ENCODE measurements around the gene STRIP2. TPM values are rescaled to one million over a fixed set of nuclear protein-coding genes. Genes with fewer than 3 reads are reported as not detected.

The STRIP2 gene
- total RNA-seq, 1 experiment from 2014 or later, result 9.1 TPM

GRCh38 chr7:129458171-129458570 lies 23.9 kb downstream of the STRIP2 start:
- Histone ChIP-seq H3K27ac (ENCODE audit: low read depth, low read length, poor library complexity, severe bottlenecking) (no peak overlapping the region), H3K27me3 (replicated peaks; ENCODE audit: insufficient read depth, low read depth, low read length, poor library complexity) (no peaks in the 10 kb centered on the region), H3K4me3 (ENCODE audit: low read depth, low read length, poor library complexity, severe bottlenecking) (no peak overlapping the region), H3K4me1 (ENCODE audit: insufficient read depth, low read length, poor library complexity, severe bottlenecking) (no peaks in the 10 kb centered on the region), H3K36me3 (ENCODE audit: insufficient read depth, low read length, poor library complexity, severe bottlenecking) (peaks cover 10% of the 10 kb centered on the region), H3K9me3 (ENCODE audit: low read depth, low read length, poor library complexity, severe bottlenecking) (no peaks in the 10 kb centered on the region)
- TF ChIP-seq EZH2 (IDR thresholded peaks at IDR 0.05; ENCODE audit: borderline replicate concordance, low read depth, low read length, poor library complexity, severe bottlenecking), result no peak
- TF ChIP-seq CTCF (conservative IDR thresholded peaks at IDR 0.05; ENCODE audit: low read depth, low read length), result no peak
- CTCF ChIA-PET, result no interaction called here
- BruUV-seq (replicated peaks), result no TSS peak
- POLR2A ChIA-PET (ENCODE audit: low non-redundant PET), result no interaction called here
- intact Hi-C loops (cut with micrococcal nuclease; ENCODE audit: unreplicated experiment), result no loop called here
- no peak for DNase-seq (ENCODE audit: low spot score)

- ChIA-PET CTCF (no interaction called here), POLR2A (ENCODE audit: low non-redundant PET) (no interaction called here)
- no peak for TF ChIP-seq EZH2 (IDR thresholded peaks at IDR 0.05; ENCODE audit: borderline replicate concordance, low read depth, low read length, poor library complexity, severe bottlenecking)
- no peak for TF ChIP-seq CTCF (conservative IDR thresholded peaks at IDR 0.05; ENCODE audit: low read depth, low read length)
- peaks cover 13% of the 10 kb centered on the region for H3K36me3 ChIP-seq (ENCODE audit: insufficient read depth, low read length, poor library complexity, severe bottlenecking)
- H3K9me3 ChIP-seq (ENCODE audit: low read depth, low read length, poor library complexity, severe bottlenecking), result no peaks in the 10 kb centered on the region
- no peak overlapping the region for H3K4me3 ChIP-seq (ENCODE audit: low read depth, low read length, poor library complexity, severe bottlenecking)
- no peaks in the 10 kb centered on the region for H3K27me3 ChIP-seq (replicated peaks; ENCODE audit: insufficient read depth, low read depth, low read length, poor library complexity)
- H3K27ac ChIP-seq (ENCODE audit: low read depth, low read length, poor library complexity, severe bottlenecking), result no peak overlapping the region
- DNase-seq (ENCODE audit: low spot score), result no peak
- intact Hi-C loops (cut with micrococcal nuclease; ENCODE audit: unreplicated experiment), result no loop called here
- H3K4me1 ChIP-seq (ENCODE audit: insufficient read depth, low read length, poor library complexity, severe bottlenecking), result no peaks in the 10 kb centered on the region
- BruUV-seq (replicated peaks), result no TSS peak
Observed at GRCh38 chr7:129461809-129462208, 27.6 kb downstream of the STRIP2 start.

- ChIA-PET POLR2A (ENCODE audit: low non-redundant PET) (no interaction called here), CTCF (no interaction called here)
- H3K36me3 ChIP-seq (ENCODE audit: insufficient read depth, low read length, poor library complexity, severe bottlenecking), result peaks cover 13% of the 10 kb centered on the region
- DNase-seq (ENCODE audit: low spot score), result no peak
- BruUV-seq (replicated peaks), result no TSS peak
- no peaks in the 10 kb centered on the region for H3K27me3 ChIP-seq (replicated peaks; ENCODE audit: insufficient read depth, low read depth, low read length, poor library complexity)
- no peak overlapping the region for H3K27ac ChIP-seq (ENCODE audit: low read depth, low read length, poor library complexity, severe bottlenecking)
- H3K4me3 ChIP-seq (ENCODE audit: low read depth, low read length, poor library complexity, severe bottlenecking), result no peak overlapping the region
- no peaks in the 10 kb centered on the region for H3K9me3 ChIP-seq (ENCODE audit: low read depth, low read length, poor library complexity, severe bottlenecking)
- intact Hi-C loops (cut with micrococcal nuclease; ENCODE audit: unreplicated experiment), result no loop called here
- no peak for TF ChIP-seq CTCF (conservative IDR thresholded peaks at IDR 0.05; ENCODE audit: low read depth, low read length)
- no peak for TF ChIP-seq EZH2 (IDR thresholded peaks at IDR 0.05; ENCODE audit: borderline replicate concordance, low read depth, low read length, poor library complexity, severe bottlenecking)
- H3K4me1 ChIP-seq (ENCODE audit: insufficient read depth, low read length, poor library complexity, severe bottlenecking), result no peaks in the 10 kb centered on the region
Observed at GRCh38 chr7:129462420-129462819, 28.2 kb downstream of the STRIP2 start.
